Measurements from ENCODE around the gene SUGCT. TPM values are rescaled to one million over a fixed set of nuclear protein-coding genes. Genes with fewer than 3 reads are reported as not detected.

Gene SUGCT
- total RNA-seq, 1 donor from 2014 or later = 7.1 TPM

GRCh38 chr7:40542982-40543741 lies 408.4 kb downstream of the SUGCT start:
- Mint-ChIP-seq H3K9me3 (no peaks in the 10 kb centered on the region), H3K36me3 (no peaks in the 10 kb centered on the region), H3K4me1 (ENCODE audit: unreplicated experiment) (peaks cover 35% of the 10 kb centered on the region), H3K27ac (no peak overlapping the region), H3K27me3 (no peaks in the 10 kb centered on the region), H3K4me3 (no peak overlapping the region)
- TF ChIP-seq CTCF (conservative IDR thresholded peaks at IDR 0.05) = no peak
- no peak for DNase-seq (ENCODE audit: extremely low spot score, unreplicated experiment)

GRCh38 chr7:40544221-40544723 lies 409.5 kb downstream of the SUGCT start:
- no peak for TF ChIP-seq CTCF (conservative IDR thresholded peaks at IDR 0.05)
- no peak for DNase-seq (ENCODE audit: extremely low spot score, unreplicated experiment)
- Mint-ChIP-seq H3K4me3 (no peak overlapping the region), H3K27ac (no peak overlapping the region), H3K4me1 (ENCODE audit: unreplicated experiment) (peaks cover 35% of the 10 kb centered on the region), H3K36me3 (no peaks in the 10 kb centered on the region), H3K27me3 (no peaks in the 10 kb centered on the region), H3K9me3 (no peaks in the 10 kb centered on the region)

GRCh38 chr7:40544871-40545303 lies 410.1 kb downstream of the SUGCT start:
- no peak overlapping the region for H3K27ac Mint-ChIP-seq
- no peak for DNase-seq (ENCODE audit: extremely low spot score, unreplicated experiment)
- TF ChIP-seq CTCF (conservative IDR thresholded peaks at IDR 0.05) = no peak
- H3K36me3 Mint-ChIP-seq = no peaks in the 10 kb centered on the region
- H3K4me3 Mint-ChIP-seq = no peak overlapping the region
- no peaks in the 10 kb centered on the region for H3K9me3 Mint-ChIP-seq
- H3K27me3 Mint-ChIP-seq = no peaks in the 10 kb centered on the region
- H3K4me1 Mint-ChIP-seq (ENCODE audit: unreplicated experiment) = peaks cover 35% of the 10 kb centered on the region

GRCh38 chr7:40545739-40546138 lies 410.9 kb downstream of the SUGCT start:
- no peaks in the 10 kb centered on the region for H3K9me3 Mint-ChIP-seq
- H3K4me3 Mint-ChIP-seq = no peak overlapping the region
- H3K4me1 Mint-ChIP-seq (ENCODE audit: unreplicated experiment) = peaks cover 35% of the 10 kb centered on the region
- no peaks in the 10 kb centered on the region for H3K36me3 Mint-ChIP-seq
- no peak for DNase-seq (ENCODE audit: extremely low spot score, unreplicated experiment)
- TF ChIP-seq CTCF (conservative IDR thresholded peaks at IDR 0.05) = no peak
- H3K27me3 Mint-ChIP-seq = no peaks in the 10 kb centered on the region
- no peak overlapping the region for H3K27ac Mint-ChIP-seq

GRCh38 chr7:40546616-40547501 lies 412.1 kb downstream of the SUGCT start:
- Mint-ChIP-seq H3K36me3 (no peaks in the 10 kb centered on the region), H3K9me3 (no peaks in the 10 kb centered on the region)

More at GRCh38 chr7:40546616-40547501, 412.1 kb downstream of the SUGCT start:
- no peak for TF ChIP-seq CTCF (conservative IDR thresholded peaks at IDR 0.05)
- Mint-ChIP-seq H3K4me3 (no peak overlapping the region), H3K27ac (no peak overlapping the region), H3K27me3 (no peaks in the 10 kb centered on the region), H3K4me1 (ENCODE audit: unreplicated experiment) (peaks cover 35% of the 10 kb centered on the region)
- no peak for DNase-seq (ENCODE audit: extremely low spot score, unreplicated experiment)

Data from type B pancreatic cell (in vitro differentiated cells).